Stimulated activated naive CD8-positive, alpha-beta T cell treated with anti-CD3 and anti-CD28 coated beads, Interleukin-15, Interleukin-2, amounts not matched to agents 100 ng/mL and 50 ng/mL, for 24 hours (primary cell): ENCODE measurements around the gene ID3.
"Not testable (repeated sequence)": the region's sequence is repeated elsewhere in the genome, so short reads cannot be mapped to it uniquely, and the experiment has no call there.

Experiments used
- H3K27ac Mint-ChIP-seq: one replicate; pipeline ENCODE4 v1.8.0; 2021; ENCODE audit warnings: mild to moderate bottlenecking, mixed read lengths
- H3K27me3 Mint-ChIP-seq: one replicate; pipeline ENCODE4 v1.8.0; 2021; ENCODE audit warnings: mixed read lengths
- H3K36me3 Mint-ChIP-seq: one replicate; pipeline ENCODE4 v1.8.0; 2021; ENCODE audit warnings: low read depth, mixed read lengths
- H3K4me1 Mint-ChIP-seq: one replicate; pipeline ENCODE4 v1.8.0; 2021; ENCODE audit warnings: low read depth, mixed read lengths
- H3K4me3 Mint-ChIP-seq: one replicate; pipeline ENCODE4 v1.8.0; 2021; ENCODE audit warnings: mild to moderate bottlenecking, mixed read lengths
- H3K9me3 Mint-ChIP-seq: one replicate; pipeline ENCODE4 v1.8.0; 2021; ENCODE audit warnings: mixed read lengths

ID3 gene

GRCh38 chr1:23554127-23554480 is 5.2 kb downstream of the ID3 start:
- H3K4me3 Mint-ChIP-seq, result peak overlapping the region; percentile 83
- no peaks in the 10 kb centered on the region for H3K27me3 Mint-ChIP-seq
- H3K27ac Mint-ChIP-seq, result peak overlapping the region; percentile 81
- H3K9me3 Mint-ChIP-seq, result no peaks in the 10 kb centered on the region
- H3K4me1 Mint-ChIP-seq, result peaks cover 55% of the 10 kb centered on the region
- H3K36me3 Mint-ChIP-seq, result peaks cover 20% of the 10 kb centered on the region

GRCh38 chr1:23553231-23554126 is 5.8 kb downstream of the ID3 start:
- Mint-ChIP-seq H3K27me3 (no peaks in the 10 kb centered on the region), H3K36me3 (peaks cover 17% of the 10 kb centered on the region), H3K27ac (peak overlapping the region; percentile 81), H3K4me3 (peak overlapping the region; percentile 83), H3K9me3 (no peaks in the 10 kb centered on the region), H3K4me1 (peaks cover 55% of the 10 kb centered on the region)

- H3K4me1 Mint-ChIP-seq, result peaks cover 41% of the 10 kb centered on the region
- no peaks in the 10 kb centered on the region for H3K27me3 Mint-ChIP-seq
- H3K36me3 Mint-ChIP-seq, result peaks cover 3% of the 10 kb centered on the region
- no peak overlapping the region for H3K4me3 Mint-ChIP-seq
- no peaks in the 10 kb centered on the region for H3K9me3 Mint-ChIP-seq
- H3K27ac Mint-ChIP-seq, result no peak overlapping the region
Observed at GRCh38 chr1:23551849-23552248, 7.5 kb downstream of the ID3 start.

GRCh38 chr1:23548704-23549143 is 10.6 kb downstream of the ID3 start:
- Mint-ChIP-seq H3K9me3 (no peaks in the 10 kb centered on the region), H3K4me3 (no peak overlapping the region), H3K27ac (no peak overlapping the region), H3K27me3 (no peaks in the 10 kb centered on the region), H3K36me3 (no peaks in the 10 kb centered on the region), H3K4me1 (peaks cover 21% of the 10 kb centered on the region)

- no peak overlapping the region for H3K4me3 Mint-ChIP-seq
- H3K4me1 Mint-ChIP-seq, result peaks cover 14% of the 10 kb centered on the region
- no peak overlapping the region for H3K27ac Mint-ChIP-seq
- no peaks in the 10 kb centered on the region for H3K36me3 Mint-ChIP-seq
- no peaks in the 10 kb centered on the region for H3K9me3 Mint-ChIP-seq
- H3K27me3 Mint-ChIP-seq, result no peaks in the 10 kb centered on the region
Observed at GRCh38 chr1:23546897-23547584, 12.3 kb downstream of the ID3 start.

- Mint-ChIP-seq H3K27ac (no peak overlapping the region), H3K4me1 (peaks cover 9% of the 10 kb centered on the region), H3K36me3 (no peaks in the 10 kb centered on the region), H3K9me3 (no peaks in the 10 kb centered on the region), H3K4me3 (no peak overlapping the region), H3K27me3 (no peaks in the 10 kb centered on the region)
Observed at GRCh38 chr1:23545851-23546250, 13.4 kb downstream of the ID3 start.

- H3K36me3 Mint-ChIP-seq, result no peaks in the 10 kb centered on the region
- no peak overlapping the region for H3K4me3 Mint-ChIP-seq
- H3K9me3 Mint-ChIP-seq, result no peaks in the 10 kb centered on the region
- peaks cover 15% of the 10 kb centered on the region for H3K4me1 Mint-ChIP-seq
- no peak overlapping the region for H3K27ac Mint-ChIP-seq
- H3K27me3 Mint-ChIP-seq, result no peaks in the 10 kb centered on the region
Observed at GRCh38 chr1:23544444-23545389, 14.6 kb downstream of the ID3 start.

GRCh38 chr1:23543707-23544443 is 15.4 kb downstream of the ID3 start:
- H3K4me1 Mint-ChIP-seq, result peaks cover 19% of the 10 kb centered on the region
- H3K27ac Mint-ChIP-seq, result no peak overlapping the region
- H3K9me3 Mint-ChIP-seq, result no peaks in the 10 kb centered on the region
- H3K27me3 Mint-ChIP-seq, result no peaks in the 10 kb centered on the region
- H3K4me3 Mint-ChIP-seq, result no peak overlapping the region
- no peaks in the 10 kb centered on the region for H3K36me3 Mint-ChIP-seq

GRCh38 chr1:23542940-23543339 is 16.4 kb downstream of the ID3 start:
- not testable (repeated sequence) for H3K4me3 Mint-ChIP-seq

GRCh38 chr1:23539698-23540266 is 19.5 kb downstream of the ID3 start:
- no peaks in the 10 kb centered on the region for H3K36me3 Mint-ChIP-seq
- H3K4me1 Mint-ChIP-seq, result peaks cover 26% of the 10 kb centered on the region
- no peak overlapping the region for H3K27ac Mint-ChIP-seq
- no peaks in the 10 kb centered on the region for H3K9me3 Mint-ChIP-seq
- no peaks in the 10 kb centered on the region for H3K27me3 Mint-ChIP-seq
- peak overlapping the region; percentile 3 for H3K4me3 Mint-ChIP-seq

More at GRCh38 chr1:23542940-23543339, 16.4 kb downstream of the ID3 start:
- not testable (repeated sequence) for H3K9me3 Mint-ChIP-seq, H3K27ac Mint-ChIP-seq, H3K36me3 Mint-ChIP-seq, H3K27me3 Mint-ChIP-seq
- peaks cover 19% of the 10 kb centered on the region for H3K4me1 Mint-ChIP-seq

- no peaks in the 10 kb centered on the region for H3K9me3 Mint-ChIP-seq
- no peak overlapping the region for H3K4me3 Mint-ChIP-seq
- peaks cover 35% of the 10 kb centered on the region for H3K4me1 Mint-ChIP-seq
- H3K27me3 Mint-ChIP-seq, result no peaks in the 10 kb centered on the region
- H3K27ac Mint-ChIP-seq, result no peak overlapping the region
- no peaks in the 10 kb centered on the region for H3K36me3 Mint-ChIP-seq
Observed at GRCh38 chr1:23537296-23537973, 21.9 kb downstream of the ID3 start.

GRCh38 chr1:23533246-23534023 is 25.9 kb downstream of the ID3 start:
- no peaks in the 10 kb centered on the region for H3K9me3 Mint-ChIP-seq
- H3K27me3 Mint-ChIP-seq, result no peaks in the 10 kb centered on the region
- H3K27ac Mint-ChIP-seq, result no peak overlapping the region
- no peak overlapping the region for H3K4me3 Mint-ChIP-seq
- peaks cover 3% of the 10 kb centered on the region for H3K36me3 Mint-ChIP-seq
- peaks cover 59% of the 10 kb centered on the region for H3K4me1 Mint-ChIP-seq

- Mint-ChIP-seq H3K9me3 (no peaks in the 10 kb centered on the region), H3K4me3 (peak overlapping the region; percentile 91), H3K4me1 (peaks cover 72% of the 10 kb centered on the region), H3K27ac (peak overlapping the region; percentile 96), H3K36me3 (peaks cover 3% of the 10 kb centered on the region), H3K27me3 (no peaks in the 10 kb centered on the region)
Observed at GRCh38 chr1:23531562-23532094, 27.7 kb downstream of the ID3 start.
